Left cardiac atrium (tissue), 4 donors: ENCODE data around the gene PCBP3. TPM values are rescaled to one million over a fixed set of nuclear protein-coding genes. Genes with fewer than 3 reads are reported as not detected.
"Not testable (repeated sequence)": the region's sequence is repeated elsewhere in the genome, so short reads cannot be mapped to it uniquely, and the experiment has no call there.

Source experiments
- ATAC-seq, 2 donors: fragments of 200-7000 bp; cut with Tn5 transposase; one replicate each; pipeline ENCODE4 v1.9.1; 2020; ENCODE audit warnings: mild to moderate bottlenecking in 2 of 2, moderate library complexity in 2 of 2
- DNase-seq: peaks from one replicate; pipeline ENCODE4 v3.0.0-alpha.2; 2020
- intact Hi-C, 2 donors: fragments of 100-400 bp; cut with DNase I; formaldehyde crosslinking; loops; one replicate each; pipeline versions ENCODE4 v1.14.1 to v1.15.1; 2022 to 2023
- long read RNA-seq: library from polyadenylated mRNA; unstranded; transcript quantifications from one replicate; pipeline ENCODE4 v2.0.0, GENCODE V29; 2021
- total RNA-seq, 2 donors: library from RNA; stranded (reverse); fragmentation: NEBNext Ultra II Directional; extraction: Animal tissue kit (Norgen Biotek cat#: 25700); gene quantifications; one replicate each; pipeline ENCODE4 v1.2.1, GENCODE V29; 2021
- donor health status: DM: no; HTN: yes; CAD: no.
- donor health status: DM: no; HTN: yes; CAD: no; lungs with severe emphysema.
- donor health status: DM: yes; HTN: yes; CAD: no.
- donor health status: Dilated cardiomyopathy.

PCBP3 gene
- total RNA-seq, result 1 to 10 TPM; 5.8 to 5.9 TPM
- long read RNA-seq, partial matches to known transcripts, result 1 of 6 reads
- long read RNA-seq, other reads (novel, unspliced or antisense), result 4 of 6 reads

- ATAC-seq, result peak; percentile 91 to 95
- intact Hi-C loops, result no loop called here
Measured at GRCh38 chr21:45643021-45643980, at the start of gene PCBP3. TSS of gene PCBP3 (plus strand) at chr21:45643725. CDS start at chr21:45850086, 206,361 bp downstream.

GRCh38 chr21:45594721-45595489, 48.6 kb upstream of the PCBP3 start:
- no peak for DNase-seq
- ATAC-seq, result no peak

More at GRCh38 chr21:45643021-45643980, at the start of gene PCBP3:
- peak; percentile 97 for DNase-seq

GRCh38 chr21:45595574-45596295, 47.8 kb upstream of the PCBP3 start:
- intact Hi-C loops, result loop anchor here in 1 of 2 donors (5.0 kb wide), 1 partner anchor 38 kb away; no protein-coding TSS in a partner anchor

More at GRCh38 chr21:45594721-45595489, 48.6 kb upstream of the PCBP3 start:
- intact Hi-C loops, result loop anchor here in 1 of 2 donors (5.0 kb wide), 2 partner anchors 38 to 303 kb away; no protein-coding TSS in a partner anchor

GRCh38 chr21:45596704-45597318, 46.7 kb upstream of the PCBP3 start:
- ATAC-seq (peak; percentile 78 to 82), DNase-seq (peak; percentile 78)
- intact Hi-C loops, result loop anchor here in 1 of 2 donors (5.0 kb wide), 1 partner anchor 40 kb away; no protein-coding TSS in a partner anchor

More at GRCh38 chr21:45595574-45596295, 47.8 kb upstream of the PCBP3 start:
- ATAC-seq (no peak), DNase-seq (no peak)

- intact Hi-C loops, result loop anchor here in 1 of 2 donors (5.0 kb wide), 1 partner anchor 41 kb away; no protein-coding TSS in a partner anchor
- ATAC-seq (no peak), DNase-seq (no peak)
Measured at GRCh38 chr21:45598109-45598508, 45.4 kb upstream of the PCBP3 start.

- intact Hi-C loops, result loop anchor here in 1 of 2 donors (5.0 kb wide), 1 partner anchor 41 kb away; no protein-coding TSS in a partner anchor
- DNase-seq (no peak), ATAC-seq (no peak)
Measured at GRCh38 chr21:45598666-45599065, 44.9 kb upstream of the PCBP3 start.

- ATAC-seq (no peak), DNase-seq (no peak)
- intact Hi-C loops, result loop anchor here in 1 of 2 donors (5.0 kb wide), 1 partner anchor 42 kb away; no protein-coding TSS in a partner anchor
Measured at GRCh38 chr21:45599146-45599581, 44.4 kb upstream of the PCBP3 start.

GRCh38 chr21:45600248-45600647, 43.3 kb upstream of the PCBP3 start:
- DNase-seq (no peak), ATAC-seq (no peak)

GRCh38 chr21:45601551-45601950, 42.0 kb upstream of the PCBP3 start:
- intact Hi-C loops, result loop anchor here in 1 of 2 donors (10.0 kb wide), 1 partner anchor 63 kb away; no protein-coding TSS in a partner anchor
- ATAC-seq (no peak), DNase-seq (no peak)

More at GRCh38 chr21:45600248-45600647, 43.3 kb upstream of the PCBP3 start:
- intact Hi-C loops, result loop anchor here in 1 of 2 donors (10.0 kb wide), 1 partner anchor 65 kb away; no protein-coding TSS in a partner anchor

- DNase-seq (no peak), ATAC-seq (no peak)
- intact Hi-C loops, result loop anchor here in 1 of 2 donors (10.0 kb wide), 1 partner anchor 63 kb away; no protein-coding TSS in a partner anchor
Measured at GRCh38 chr21:45602106-45602505, 41.4 kb upstream of the PCBP3 start.

- DNase-seq (no peak), ATAC-seq (no peak)
- intact Hi-C loops, result loop anchor here in 1 of 2 donors (10.0 kb wide), 1 partner anchor 61 kb away; no protein-coding TSS in a partner anchor
Measured at GRCh38 chr21:45603481-45603880, 40.0 kb upstream of the PCBP3 start.

GRCh38 chr21:45604681-45605080, 38.8 kb upstream of the PCBP3 start:
- intact Hi-C loops, result loop anchor here in 1 of 2 donors (10.0 kb wide), 1 partner anchor 60 kb away; no protein-coding TSS in a partner anchor
- ATAC-seq, DNase-seq: not testable (repeated sequence)

- DNase-seq, result no peak
- no peak for ATAC-seq
- intact Hi-C loops, result loop anchor here in 1 of 2 donors (10.0 kb wide), 1 partner anchor 58 kb away; no protein-coding TSS in a partner anchor
Measured at GRCh38 chr21:45607021-45607908, 36.3 kb upstream of the PCBP3 start.

- no peak for DNase-seq
- ATAC-seq, result no peak
- intact Hi-C loops, result loop anchor here in 1 of 2 donors (10.0 kb wide), 1 partner anchor 57 kb away; no protein-coding TSS in a partner anchor
Measured at GRCh38 chr21:45607909-45608295, 35.6 kb upstream of the PCBP3 start.

- ATAC-seq, DNase-seq: not testable (repeated sequence)
- intact Hi-C loops, result loop anchor here in 1 of 2 donors (10.0 kb wide), 1 partner anchor 56 kb away; no protein-coding TSS in a partner anchor
Measured at GRCh38 chr21:45608747-45609470, 34.6 kb upstream of the PCBP3 start.
